Mammary epithelial cell (primary cell): ENCODE data around the gene PPAN.

Experiments
- EZH2 ChIP-seq: IDR thresholded peaks from 2 replicates; pipeline ENCODE4 v1.6.1; 2012; ENCODE audit warnings: low read length, inconsistent platforms, borderline replicate concordance
- TF ChIP-seq, protein P1 (sequence below), 2 donors: IDR thresholded peaks in 1 of 2; conservative IDR thresholded peaks in 1 of 2; 2 replicates each; pipeline ENCODE4 v1.5.1; 2011 to 2012; ENCODE audit warnings: inconsistent platforms in 2 of 2, low read length in 2 of 2, mild to moderate bottlenecking in 2 of 2, control low read depth in 1 of 2, low read depth in 1 of 2; ENCODE audit not compliant: insufficient read depth in 1 of 2; ENCODE audit errors: extremely low read depth in 1 of 2

- TF ChIP-seq, protein P1, sequence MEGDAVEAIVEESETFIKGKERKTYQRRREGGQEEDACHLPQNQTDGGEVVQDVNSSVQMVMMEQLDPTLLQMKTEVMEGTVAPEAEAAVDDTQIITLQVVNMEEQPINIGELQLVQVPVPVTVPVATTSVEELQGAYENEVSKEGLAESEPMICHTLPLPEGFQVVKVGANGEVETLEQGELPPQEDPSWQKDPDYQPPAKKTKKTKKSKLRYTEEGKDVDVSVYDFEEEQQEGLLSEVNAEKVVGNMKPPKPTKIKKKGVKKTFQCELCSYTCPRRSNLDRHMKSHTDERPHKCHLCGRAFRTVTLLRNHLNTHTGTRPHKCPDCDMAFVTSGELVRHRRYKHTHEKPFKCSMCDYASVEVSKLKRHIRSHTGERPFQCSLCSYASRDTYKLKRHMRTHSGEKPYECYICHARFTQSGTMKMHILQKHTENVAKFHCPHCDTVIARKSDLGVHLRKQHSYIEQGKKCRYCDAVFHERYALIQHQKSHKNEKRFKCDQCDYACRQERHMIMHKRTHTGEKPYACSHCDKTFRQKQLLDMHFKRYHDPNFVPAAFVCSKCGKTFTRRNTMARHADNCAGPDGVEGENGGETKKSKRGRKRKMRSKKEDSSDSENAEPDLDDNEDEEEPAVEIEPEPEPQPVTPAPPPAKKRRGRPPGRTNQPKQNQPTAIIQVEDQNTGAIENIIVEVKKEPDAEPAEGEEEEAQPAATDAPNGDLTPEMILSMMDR (conservative IDR thresholded peaks at IDR 0.05 in 1 of 2, IDR thresholded peaks at IDR 0.05 in 1 of 2; ENCODE audit: extremely low read depth in 1 of 2, insufficient read depth in 1 of 2, low read depth in 1 of 2, low read length in 2 of 2) = no peak
- TF ChIP-seq EZH2 = no peak
These were observed 10.1 kb upstream of the PPAN start for GRCh38 chr19:10095948-10096614.
